GM12892 (cell line): Measurements from ENCODE around the gene NACC1. TPM values are rescaled to one million over a fixed set of nuclear protein-coding genes. Genes with fewer than 3 reads are reported as not detected.

Experiments
- DNase-seq: peaks from one replicate; pipeline ENCODE4 v3.0.0; 2011; ENCODE audit not compliant: insufficient read length
- FAIRE-seq: peaks from 2 replicates; lab custom pipeline; 2011; peaks lifted over from hg19 to GRCh38; lab: Jason Lieb, UNC
- POLR2A ChIP-seq: IDR thresholded peaks from 2 replicates; pipeline ENCODE4 v1.6.1; 2011; ENCODE audit warnings: low read depth, low read length, control low read depth
- POLR2AphosphoS5 ChIP-seq: IDR thresholded peaks from 2 replicates; pipeline ENCODE4 v1.6.1; 2011; ENCODE audit warnings: low read depth, low read length, control low read depth
- TAF1 ChIP-seq: IDR thresholded peaks from 2 replicates; pipeline ENCODE4 v1.6.1; 2011; ENCODE audit warnings: low read depth, mild to moderate bottlenecking, control low read depth, low read length, borderline replicate concordance
- polyA plus RNA-seq: library from polyadenylated mRNA; unstranded; fragments of >200 nt; gene quantifications from one replicate; pipeline ENCODE4 v1.2.1, GENCODE V29; 2012; ENCODE audit warnings: missing spikeins, inconsistent platforms; ENCODE audit not compliant: missing spikeins

Gene NACC1
- polyA plus RNA-seq, result 8.5 TPM

DNA sequence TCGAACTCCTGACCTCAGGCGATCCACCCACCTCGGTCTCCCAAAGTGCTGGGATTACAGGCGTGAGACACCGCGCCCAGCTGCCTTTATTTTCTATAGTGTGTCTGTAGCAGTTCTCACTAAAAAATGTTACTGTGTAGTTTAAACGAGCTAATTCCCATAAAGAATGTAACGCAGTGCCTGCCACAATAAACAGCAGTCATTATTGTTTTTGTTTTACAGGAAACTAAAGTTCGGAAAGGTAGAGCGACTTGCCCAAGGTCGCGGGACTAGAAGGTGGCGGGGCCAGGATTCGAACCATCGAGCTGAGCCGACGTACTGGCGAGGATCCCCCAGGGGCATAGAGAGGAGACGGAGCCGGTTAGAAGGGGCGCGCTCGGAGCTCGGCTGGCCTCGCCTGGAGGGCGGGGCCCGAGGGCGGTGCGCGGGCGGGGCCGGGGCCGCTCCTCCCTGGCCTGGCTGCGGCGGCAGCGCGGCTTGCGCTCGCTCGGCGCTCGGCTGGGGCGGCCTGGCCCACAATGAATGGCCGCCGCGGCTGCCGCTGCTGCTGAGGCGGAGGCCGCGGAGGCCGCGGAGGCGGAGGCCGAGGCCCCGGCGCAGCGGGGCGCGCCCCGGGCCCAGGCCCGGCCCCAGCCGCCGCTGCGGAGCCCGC is at the start of gene NACC1:
Gene NACC1 (plus strand): TSS at position 493 of the 652 bp plus-strand sequence. CDS start 16,944 bp downstream, outside the sequence.
- DNase-seq (peak; percentile 97), FAIRE-seq (peak; percentile 95)
- TF ChIP-seq TAF1, result peak; percentile 82; the same call in 1 of the 2 replicates
- TF ChIP-seq POLR2AphosphoS5, result no peak

GRCh38 chr19:13069415-13070359 is 48.4 kb upstream of the NACC1 start:
- no peak for FAIRE-seq
- DNase-seq, result no peak
- TF ChIP-seq POLR2A (no peak), POLR2AphosphoS5 (no peak), TAF1 (no peak)

DNA sequence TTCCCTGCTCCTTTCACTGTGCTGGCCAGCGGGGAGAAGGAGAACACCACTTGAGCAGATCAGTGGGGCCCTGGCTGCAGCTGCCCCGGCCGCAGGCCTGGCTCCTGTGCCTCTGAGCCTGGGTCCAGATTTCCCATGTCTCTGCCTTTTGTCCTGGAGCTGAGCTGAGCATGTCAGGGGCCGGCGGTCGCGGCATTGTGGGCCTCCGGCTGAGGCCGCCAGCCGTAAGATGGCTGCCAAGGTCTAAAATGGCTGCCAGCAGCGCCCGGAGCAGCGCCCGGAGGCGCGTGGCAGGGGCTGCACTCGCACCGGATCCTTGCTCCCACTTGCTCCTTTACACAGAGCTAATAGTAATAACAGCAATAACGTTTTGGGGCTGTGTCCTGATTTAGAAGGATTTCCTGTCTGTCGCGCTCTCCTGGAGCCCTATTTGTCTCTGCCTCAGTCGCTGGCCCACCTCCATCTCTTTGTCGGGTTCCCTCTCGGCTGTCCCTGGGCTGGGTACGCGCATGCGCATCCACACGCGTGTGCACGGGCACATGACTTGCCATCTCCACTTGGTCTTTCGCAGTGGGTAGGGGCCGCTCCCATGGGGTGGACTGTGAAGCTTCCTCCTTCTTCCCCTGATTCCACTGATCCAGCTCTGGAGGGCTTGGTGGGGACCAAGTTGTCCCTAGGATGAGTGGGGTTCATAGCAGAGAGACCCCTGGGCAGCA is 47.5 kb upstream of the NACC1 start:
- FAIRE-seq, result no peak
- no peak for DNase-seq
- no peak for TF ChIP-seq POLR2AphosphoS5
- no peak for TF ChIP-seq TAF1
- no peak for TF ChIP-seq POLR2A

DNA sequence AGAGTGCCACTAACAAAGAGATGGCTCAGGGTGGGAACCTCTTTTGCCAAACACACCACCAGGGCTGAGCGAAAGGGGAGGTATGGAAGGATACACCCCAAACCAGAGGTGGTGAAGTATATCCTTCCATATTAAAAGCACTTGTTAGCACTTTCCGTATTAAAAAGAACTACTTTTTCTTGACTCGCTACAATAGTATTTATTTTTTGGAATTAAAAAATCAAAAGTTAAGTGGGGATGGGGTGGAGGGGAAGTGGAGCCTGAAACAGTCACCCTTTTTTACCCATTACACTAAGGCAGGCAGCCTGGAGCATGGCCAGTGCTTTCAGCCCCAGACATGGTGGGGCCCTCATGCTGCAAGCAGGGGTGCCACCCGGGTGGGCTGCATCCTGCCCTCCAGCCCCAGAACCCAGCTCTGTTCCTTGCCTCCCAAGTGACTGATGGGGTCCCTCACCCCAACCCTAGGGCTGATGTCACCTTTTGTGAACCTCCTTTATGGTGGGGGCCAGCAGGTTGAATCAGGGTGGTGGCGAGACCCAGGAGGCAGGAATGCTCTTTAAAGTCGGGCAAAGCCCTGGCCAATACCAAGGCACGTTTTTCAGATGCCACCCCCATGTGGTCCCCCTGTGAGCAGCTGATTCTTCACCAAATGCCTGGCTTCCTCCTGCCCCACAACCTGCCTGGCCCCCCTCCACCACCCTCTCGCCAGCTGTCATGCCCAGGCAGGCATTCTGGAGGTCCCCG is 46.4 kb upstream of the NACC1 start:
- TF ChIP-seq TAF1 (no peak), POLR2AphosphoS5 (no peak), POLR2A (no peak)
- FAIRE-seq (no peak), DNase-seq (no peak)

DNA sequence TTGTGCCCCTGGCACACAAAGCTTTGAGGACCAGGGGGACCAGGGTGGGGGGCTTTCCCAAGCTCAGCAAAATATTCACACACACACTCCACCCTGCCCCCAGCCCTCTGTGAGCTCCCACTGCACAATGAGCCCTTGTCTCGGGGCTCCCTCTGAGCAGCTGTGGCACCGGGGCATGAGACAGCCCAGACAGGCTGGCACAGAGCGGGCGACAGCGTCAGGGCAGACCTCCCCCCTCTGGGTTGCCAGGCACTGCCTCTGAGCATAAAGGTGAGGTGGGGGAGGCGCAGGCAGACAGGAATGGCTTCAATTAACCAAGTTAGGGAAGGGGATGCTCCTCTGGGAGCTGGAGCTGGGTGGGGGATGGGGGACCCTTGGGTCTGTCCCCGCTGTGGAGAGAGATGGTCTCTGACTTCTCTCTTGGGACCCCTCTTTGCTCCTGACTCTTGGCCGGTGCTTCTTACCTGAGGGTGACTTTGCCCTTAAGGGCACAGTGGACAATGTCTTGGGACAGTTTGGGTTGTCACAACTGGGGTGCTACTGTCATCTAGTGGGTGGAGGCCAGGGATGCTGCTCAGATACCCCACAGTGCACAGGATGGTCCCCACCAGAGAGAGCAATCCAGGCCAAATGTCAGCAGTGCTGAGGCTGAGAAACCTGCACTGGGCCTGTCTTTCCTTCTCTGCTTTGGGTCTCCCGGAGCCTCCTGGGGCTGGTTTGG is 45.7 kb upstream of the NACC1 start:
- TF ChIP-seq TAF1 (no peak), POLR2A (no peak), POLR2AphosphoS5 (no peak)
- DNase-seq (no peak), FAIRE-seq (no peak)

GRCh38 chr19:13073263-13073662 is 44.8 kb upstream of the NACC1 start:
- TF ChIP-seq POLR2A (no peak), POLR2AphosphoS5 (no peak), TAF1 (no peak)
- FAIRE-seq, result no peak

GRCh38 chr19:13074378-13074777 is 43.7 kb upstream of the NACC1 start:
- TF ChIP-seq POLR2AphosphoS5, result no peak
- no peak for TF ChIP-seq POLR2A
- no peak for TF ChIP-seq TAF1
- FAIRE-seq (no peak), DNase-seq (no peak)

More at GRCh38 chr19:13073263-13073662, 44.8 kb upstream of the NACC1 start:
- no peak for DNase-seq

GRCh38 chr19:13076320-13076719 is 41.7 kb upstream of the NACC1 start:
- TF ChIP-seq POLR2A, result no peak
- no peak for FAIRE-seq
- no peak for DNase-seq

DNA sequence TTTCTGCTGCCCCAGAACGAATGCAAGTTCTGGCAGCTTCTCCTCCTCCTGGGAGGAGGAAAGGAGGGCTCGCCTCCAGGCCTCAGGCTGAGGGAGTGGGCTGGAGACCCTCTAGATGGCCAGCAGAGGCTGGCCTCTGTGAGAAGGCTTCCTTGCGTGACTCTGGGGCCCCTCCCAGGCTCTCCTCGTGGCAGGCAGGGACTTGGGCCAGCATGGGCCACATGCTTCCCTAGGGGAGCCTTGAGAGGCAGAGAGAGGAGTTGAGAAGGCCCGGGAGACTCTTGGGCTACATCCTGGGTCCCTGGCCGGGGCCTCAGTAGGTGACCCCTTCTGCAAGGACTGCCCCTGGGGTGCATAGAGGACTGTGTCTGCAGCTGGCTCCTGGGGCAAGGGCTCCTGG is 41.3 kb upstream of the NACC1 start:
- DNase-seq (no peak), FAIRE-seq (no peak)
- no peak for TF ChIP-seq TAF1
- no peak for TF ChIP-seq POLR2AphosphoS5
- no peak for TF ChIP-seq POLR2A

DNA sequence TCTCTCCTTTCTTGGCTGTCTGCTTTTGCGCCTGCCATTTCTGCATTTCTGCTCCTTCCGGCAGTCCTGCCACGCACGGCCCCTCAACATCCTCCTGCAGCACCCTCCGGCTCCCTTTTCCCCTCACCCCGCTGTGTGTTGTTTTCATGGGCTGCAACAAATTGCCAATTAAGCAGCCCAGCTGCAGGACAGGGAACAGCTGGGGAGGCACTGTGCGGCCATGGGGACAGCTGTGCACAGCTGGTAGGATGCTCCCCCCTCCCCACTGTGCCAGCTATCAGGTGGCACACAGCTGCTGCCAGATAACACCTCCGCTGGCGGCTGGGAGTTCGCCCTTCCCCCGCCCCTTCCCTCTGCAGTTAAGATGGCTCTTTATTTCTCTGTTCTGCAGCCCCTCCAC is 40.8 kb upstream of the NACC1 start:
- no peak for TF ChIP-seq TAF1
- DNase-seq (no peak), FAIRE-seq (no peak)

GRCh38 chr19:13078381-13078780 is 39.7 kb upstream of the NACC1 start:
- FAIRE-seq (no peak), DNase-seq (no peak)
- no peak for TF ChIP-seq TAF1
- TF ChIP-seq POLR2A, result no peak

GRCh38 chr19:13078897-13079541 is 39.0 kb upstream of the NACC1 start:
- FAIRE-seq (no peak), DNase-seq (no peak)
- no peak for TF ChIP-seq POLR2AphosphoS5
- no peak for TF ChIP-seq POLR2A
- no peak for TF ChIP-seq TAF1
